Measurements from ENCODE around the gene NECTIN1.

DNA sequence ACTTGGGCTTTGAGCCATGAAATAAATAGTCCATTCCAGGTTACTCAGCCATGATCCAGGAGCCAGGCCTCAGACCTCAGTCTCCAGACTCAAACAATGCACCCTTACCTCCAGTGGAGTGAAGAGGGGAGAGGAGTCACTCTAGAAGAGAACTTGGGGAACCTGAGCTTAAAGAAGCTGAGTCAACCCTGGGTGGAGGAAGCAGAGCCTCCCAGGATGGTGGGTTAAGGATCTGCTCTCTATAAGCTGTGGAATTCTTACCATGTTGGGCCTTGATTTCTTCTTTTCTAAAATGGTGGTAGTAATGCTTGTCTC, 113.2 kb downstream of the NECTIN1 start:
- TF ChIP-seq, protein P1, sequence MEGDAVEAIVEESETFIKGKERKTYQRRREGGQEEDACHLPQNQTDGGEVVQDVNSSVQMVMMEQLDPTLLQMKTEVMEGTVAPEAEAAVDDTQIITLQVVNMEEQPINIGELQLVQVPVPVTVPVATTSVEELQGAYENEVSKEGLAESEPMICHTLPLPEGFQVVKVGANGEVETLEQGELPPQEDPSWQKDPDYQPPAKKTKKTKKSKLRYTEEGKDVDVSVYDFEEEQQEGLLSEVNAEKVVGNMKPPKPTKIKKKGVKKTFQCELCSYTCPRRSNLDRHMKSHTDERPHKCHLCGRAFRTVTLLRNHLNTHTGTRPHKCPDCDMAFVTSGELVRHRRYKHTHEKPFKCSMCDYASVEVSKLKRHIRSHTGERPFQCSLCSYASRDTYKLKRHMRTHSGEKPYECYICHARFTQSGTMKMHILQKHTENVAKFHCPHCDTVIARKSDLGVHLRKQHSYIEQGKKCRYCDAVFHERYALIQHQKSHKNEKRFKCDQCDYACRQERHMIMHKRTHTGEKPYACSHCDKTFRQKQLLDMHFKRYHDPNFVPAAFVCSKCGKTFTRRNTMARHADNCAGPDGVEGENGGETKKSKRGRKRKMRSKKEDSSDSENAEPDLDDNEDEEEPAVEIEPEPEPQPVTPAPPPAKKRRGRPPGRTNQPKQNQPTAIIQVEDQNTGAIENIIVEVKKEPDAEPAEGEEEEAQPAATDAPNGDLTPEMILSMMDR (IDR thresholded peaks at IDR 0.05) = no peak
- no peak for TF ChIP-seq POLR2A (IDR thresholded peaks at IDR 0.05)

Measured in right lobe of liver (tissue), 4 donors.